ENCODE results near the gene PSMC6.
A peak's percentile ranks its signal among the peaks of the same experiment; 100 is the strongest.
"Not testable (repeated sequence)": the region's sequence is repeated elsewhere in the genome, so short reads cannot be mapped to it uniquely, and the experiment has no call there.

PSMC6 gene

DNA sequence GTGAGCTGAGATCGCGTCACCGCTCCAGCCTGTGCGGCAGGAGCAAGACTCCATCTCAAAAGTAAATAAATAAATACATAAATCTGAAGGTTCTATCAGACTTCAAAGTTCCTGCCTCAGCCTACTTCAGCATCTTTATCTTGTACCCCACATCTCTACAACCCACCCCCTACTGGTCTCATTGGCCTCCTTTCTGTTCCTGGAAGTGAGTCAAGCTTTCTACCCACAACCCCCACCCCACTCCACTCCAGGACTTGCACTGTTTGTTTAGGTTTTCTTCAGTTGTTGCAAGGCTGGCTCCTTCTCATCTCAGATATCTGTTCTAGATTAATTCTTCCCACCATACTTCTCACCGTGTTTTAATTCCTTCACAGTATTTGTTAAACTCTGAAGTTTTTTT lies 714 bp upstream of the PSMC6 start:
- H3K4me3 ChIP-seq (ENCODE audit: low read depth, low read length), result peak overlapping the region; percentile 69; the same call in 1 of the 2 replicates
- DNase-seq (ENCODE audit: low read depth), result no peak
- TF ChIP-seq, protein P1, sequence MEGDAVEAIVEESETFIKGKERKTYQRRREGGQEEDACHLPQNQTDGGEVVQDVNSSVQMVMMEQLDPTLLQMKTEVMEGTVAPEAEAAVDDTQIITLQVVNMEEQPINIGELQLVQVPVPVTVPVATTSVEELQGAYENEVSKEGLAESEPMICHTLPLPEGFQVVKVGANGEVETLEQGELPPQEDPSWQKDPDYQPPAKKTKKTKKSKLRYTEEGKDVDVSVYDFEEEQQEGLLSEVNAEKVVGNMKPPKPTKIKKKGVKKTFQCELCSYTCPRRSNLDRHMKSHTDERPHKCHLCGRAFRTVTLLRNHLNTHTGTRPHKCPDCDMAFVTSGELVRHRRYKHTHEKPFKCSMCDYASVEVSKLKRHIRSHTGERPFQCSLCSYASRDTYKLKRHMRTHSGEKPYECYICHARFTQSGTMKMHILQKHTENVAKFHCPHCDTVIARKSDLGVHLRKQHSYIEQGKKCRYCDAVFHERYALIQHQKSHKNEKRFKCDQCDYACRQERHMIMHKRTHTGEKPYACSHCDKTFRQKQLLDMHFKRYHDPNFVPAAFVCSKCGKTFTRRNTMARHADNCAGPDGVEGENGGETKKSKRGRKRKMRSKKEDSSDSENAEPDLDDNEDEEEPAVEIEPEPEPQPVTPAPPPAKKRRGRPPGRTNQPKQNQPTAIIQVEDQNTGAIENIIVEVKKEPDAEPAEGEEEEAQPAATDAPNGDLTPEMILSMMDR (IDR thresholded peaks at IDR 0.05; ENCODE audit: low read depth, low read length, missing control alignments), result no peak

DNA sequence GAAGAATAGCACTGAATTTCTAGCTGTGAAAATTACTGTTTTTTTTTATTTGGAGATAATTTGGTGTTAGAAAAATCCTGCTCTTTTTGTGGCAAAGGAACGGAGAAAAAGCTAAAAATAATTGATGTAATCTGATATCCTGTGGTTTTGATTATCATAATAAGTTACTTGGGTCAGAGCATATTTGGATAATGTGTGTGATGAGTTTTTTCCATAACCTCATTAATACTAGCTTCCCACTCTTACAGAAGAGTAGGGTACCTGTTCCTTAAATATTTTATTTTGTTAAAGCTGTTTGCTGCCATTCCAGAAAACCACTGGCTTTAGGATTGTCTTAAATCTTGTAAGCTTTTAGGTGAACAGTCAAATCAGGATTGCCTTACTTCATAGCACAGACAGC lies 4.7 kb downstream of the PSMC6 start:
- no peak for DNase-seq (ENCODE audit: low read depth)
- no peak overlapping the region for H3K4me3 ChIP-seq (ENCODE audit: low read depth, low read length)
- TF ChIP-seq, protein P1 (IDR thresholded peaks at IDR 0.05; ENCODE audit: low read depth, low read length, missing control alignments), result no peak

DNA sequence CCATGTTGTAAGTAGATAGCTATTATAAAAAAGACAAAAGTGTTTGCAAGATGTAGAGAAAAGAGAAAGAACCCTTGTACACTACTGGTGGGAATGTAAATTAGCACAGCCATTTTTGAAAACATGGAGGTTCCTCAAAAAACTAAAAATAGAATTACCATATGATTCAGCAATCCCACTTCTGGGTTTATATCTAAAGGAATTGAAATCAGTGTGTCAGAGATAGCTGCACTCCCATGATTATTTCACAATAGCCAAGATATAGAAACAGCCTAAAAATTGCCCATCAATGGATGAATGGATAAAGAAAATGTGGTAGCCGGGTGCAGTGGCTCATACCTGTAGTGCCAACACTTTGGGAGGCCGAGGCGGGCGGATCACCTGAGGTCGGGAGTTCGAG lies 9.2 kb downstream of the PSMC6 start:
- no peak for DNase-seq (ENCODE audit: low read depth)
- TF ChIP-seq, protein P1 (IDR thresholded peaks at IDR 0.05; ENCODE audit: low read depth, low read length, missing control alignments), result no peak
- no peak overlapping the region for H3K4me3 ChIP-seq (ENCODE audit: low read depth, low read length)

DNA sequence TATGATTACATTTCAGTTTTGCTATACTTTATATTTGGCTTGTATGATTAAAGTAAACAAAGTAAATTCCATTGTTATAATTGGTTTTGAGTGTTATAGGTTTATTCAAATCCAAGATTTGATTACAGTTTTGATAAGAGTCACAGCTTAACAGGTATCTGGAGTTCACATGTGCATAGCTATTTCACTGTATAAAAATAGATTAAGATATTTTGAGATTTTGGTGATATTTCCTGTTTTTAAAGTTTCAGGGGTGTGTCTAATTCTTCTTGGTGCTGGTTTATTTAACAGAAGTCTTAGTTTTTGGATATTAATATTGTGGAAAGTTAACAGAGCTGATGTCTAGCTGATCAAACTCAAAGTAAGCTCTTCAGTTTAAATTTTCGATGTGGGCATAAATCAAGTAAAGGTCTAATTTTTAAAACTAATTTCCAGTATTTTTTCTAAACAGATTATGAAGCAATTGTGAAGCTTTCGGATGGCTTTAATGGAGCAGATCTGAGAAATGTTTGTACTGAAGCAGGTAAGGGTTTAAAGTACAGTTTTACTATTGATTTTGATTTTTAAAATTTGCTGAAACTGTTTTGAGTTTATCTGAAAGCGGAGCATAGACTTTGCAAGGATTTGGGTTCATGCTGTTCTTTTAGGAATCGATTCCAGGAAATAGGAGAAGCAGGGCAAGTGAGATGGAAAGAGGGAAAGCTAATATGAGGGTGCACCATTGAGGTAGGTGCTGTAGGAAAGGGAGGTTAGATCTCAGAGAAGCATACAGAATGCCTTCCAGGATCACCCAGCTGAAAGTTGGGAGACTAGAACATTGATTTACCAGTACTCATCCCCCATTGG lies 16.7 kb downstream of the PSMC6 start:
- no peak overlapping the region; the same call in 1 of the 2 replicates for H3K4me3 ChIP-seq (ENCODE audit: low read depth, low read length)
- TF ChIP-seq, protein P1 (IDR thresholded peaks at IDR 0.05; ENCODE audit: low read depth, low read length, missing control alignments), result no peak
- no peak for DNase-seq (ENCODE audit: low read depth)

DNA sequence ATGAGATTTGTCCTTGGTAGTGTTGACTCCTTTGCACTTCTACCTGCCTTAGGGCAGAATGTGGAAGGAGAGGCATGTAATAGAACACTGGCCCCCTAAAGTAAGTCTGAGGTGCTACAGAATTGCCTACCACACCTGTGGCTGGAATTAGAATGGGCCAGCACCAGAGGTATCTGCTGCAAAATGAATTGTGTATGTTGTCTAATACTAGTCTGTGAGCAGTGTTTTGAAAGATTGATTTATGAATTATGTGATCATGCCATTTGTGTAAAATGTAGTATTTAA lies 17.3 kb downstream of the PSMC6 start:
- no peak overlapping the region; the same call in 1 of the 2 replicates for H3K4me3 ChIP-seq (ENCODE audit: low read depth, low read length)
- no peak for DNase-seq (ENCODE audit: low read depth)

DNA sequence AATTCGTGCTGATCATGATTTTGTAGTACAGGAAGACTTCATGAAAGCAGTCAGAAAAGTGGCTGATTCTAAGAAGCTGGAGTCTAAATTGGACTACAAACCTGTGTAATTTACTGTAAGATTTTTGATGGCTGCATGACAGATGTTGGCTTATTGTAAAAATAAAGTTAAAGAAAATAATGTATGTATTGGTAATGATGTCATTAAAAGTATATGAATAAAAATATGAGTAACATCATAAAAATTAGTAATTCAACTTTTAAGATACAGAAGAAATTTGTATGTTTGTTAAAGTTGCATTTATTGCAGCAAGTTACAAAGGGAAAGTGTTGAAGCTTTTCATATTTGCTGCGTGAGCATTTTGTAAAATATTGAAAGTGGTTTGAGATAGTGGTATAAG lies 20.5 kb downstream of the PSMC6 start:
- DNase-seq (ENCODE audit: low read depth); H3K4me3 ChIP-seq (ENCODE audit: low read depth, low read length): not testable (repeated sequence)

More for the DNA sequence above, 17.3 kb downstream of the PSMC6 start:
- TF ChIP-seq, protein P1 (IDR thresholded peaks at IDR 0.05; ENCODE audit: low read depth, low read length, missing control alignments), result no peak

DNA sequence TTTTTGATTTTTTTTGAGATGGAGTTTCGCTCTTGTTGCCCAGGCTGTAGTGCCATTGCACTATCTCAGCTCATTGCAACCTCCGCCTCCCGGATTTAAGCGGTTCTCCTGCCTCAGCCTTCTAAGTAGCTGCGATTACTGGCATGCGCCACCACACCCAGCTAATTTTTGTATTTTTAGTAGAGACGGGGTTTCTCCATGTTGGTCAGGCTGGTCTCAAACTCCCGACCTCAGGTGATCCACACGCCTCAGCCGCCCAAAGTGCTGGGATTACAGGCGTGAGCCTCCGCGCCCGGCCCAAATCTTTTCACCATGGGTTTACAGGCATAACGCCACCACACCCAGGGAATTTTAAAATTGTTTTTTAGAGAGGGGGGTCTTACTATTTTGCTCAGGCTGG lies 22.0 kb downstream of the PSMC6 start:
- not testable (repeated sequence) for H3K4me3 ChIP-seq (ENCODE audit: low read depth, low read length); DNase-seq (ENCODE audit: low read depth)

DNA sequence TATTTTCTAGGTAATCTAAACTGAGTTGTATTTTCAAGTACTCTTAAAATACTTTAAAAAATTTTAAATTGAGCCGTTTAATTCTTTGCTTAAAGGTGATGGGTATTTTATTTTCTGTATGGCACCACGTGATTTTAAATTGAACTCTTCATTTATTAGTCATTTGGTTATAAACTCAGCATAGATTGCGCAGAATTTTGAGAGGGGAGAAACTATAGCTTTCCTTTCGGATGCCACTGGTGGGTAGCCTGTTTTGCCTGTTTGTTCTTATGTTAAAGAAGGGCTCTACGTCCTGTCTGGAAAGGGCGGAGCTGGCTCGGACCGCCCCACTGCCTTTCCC lies 22.6 kb downstream of the PSMC6 start:
- TF ChIP-seq, protein P1 (IDR thresholded peaks at IDR 0.05; ENCODE audit: low read depth, low read length, missing control alignments), result no peak
- DNase-seq (ENCODE audit: low read depth), result no peak
- peak overlapping the region; percentile 22; the same call in 1 of the 2 replicates for H3K4me3 ChIP-seq (ENCODE audit: low read depth, low read length)
